Activated gamma-delta T cell treated with Interleukin-2 at 50 U/mL for 16 hours (primary cell): ENCODE results near the gene ZNF175.

Source experiments
- DNase-seq: peaks from one replicate; pipeline ENCODE4 v3.0.0-alpha.2; 2020

ZNF175 gene

DNA sequence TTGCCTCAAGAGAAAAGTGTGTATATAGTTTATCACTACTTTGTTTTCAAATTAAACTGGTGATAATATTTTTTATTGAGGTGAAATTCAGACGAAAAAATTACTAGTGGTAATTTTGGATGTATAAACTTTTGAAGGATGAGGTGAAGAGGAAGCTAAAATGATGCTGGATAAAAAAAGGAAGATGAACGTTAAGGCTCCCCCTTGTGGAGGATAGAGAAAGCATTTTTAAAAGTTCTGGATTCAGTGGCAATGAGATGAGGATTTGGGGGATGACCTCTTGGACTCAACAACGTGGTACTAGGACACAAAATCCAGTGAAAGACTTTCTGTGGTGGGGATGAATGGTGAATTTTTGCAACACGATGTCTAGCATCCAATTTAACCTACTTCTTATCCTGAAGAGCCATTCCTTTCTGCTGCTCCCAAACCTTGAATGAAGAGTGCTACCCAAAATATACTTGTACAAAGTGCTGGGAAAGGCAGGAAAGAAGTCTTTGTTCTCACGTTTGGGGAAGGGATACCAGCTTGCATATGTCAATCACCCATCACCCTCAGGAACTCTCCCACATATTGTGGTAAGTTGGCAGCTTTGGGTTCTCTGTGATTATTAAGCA lies 66.4 kb downstream of the ZNF175 start:
- no peak for DNase-seq

DNA sequence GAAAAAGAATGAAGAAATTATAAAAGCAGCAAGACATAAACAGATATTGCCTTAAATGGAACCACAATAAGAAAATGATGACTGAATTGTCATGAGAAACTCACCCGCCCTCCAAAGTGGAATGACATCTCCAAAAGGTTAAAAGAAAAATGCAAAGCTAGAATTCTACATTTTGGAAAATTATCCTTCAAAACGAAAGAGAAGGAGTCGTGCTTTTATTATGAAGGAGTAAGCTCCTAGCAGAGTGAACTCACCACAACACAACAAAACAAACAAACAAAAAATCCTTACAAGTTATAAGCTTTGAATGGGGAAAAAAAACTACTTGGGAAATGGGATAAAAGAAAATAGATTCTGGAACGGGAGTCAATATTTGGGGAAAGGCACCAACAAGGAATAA lies 68.8 kb downstream of the ZNF175 start:
- no peak for DNase-seq

DNA sequence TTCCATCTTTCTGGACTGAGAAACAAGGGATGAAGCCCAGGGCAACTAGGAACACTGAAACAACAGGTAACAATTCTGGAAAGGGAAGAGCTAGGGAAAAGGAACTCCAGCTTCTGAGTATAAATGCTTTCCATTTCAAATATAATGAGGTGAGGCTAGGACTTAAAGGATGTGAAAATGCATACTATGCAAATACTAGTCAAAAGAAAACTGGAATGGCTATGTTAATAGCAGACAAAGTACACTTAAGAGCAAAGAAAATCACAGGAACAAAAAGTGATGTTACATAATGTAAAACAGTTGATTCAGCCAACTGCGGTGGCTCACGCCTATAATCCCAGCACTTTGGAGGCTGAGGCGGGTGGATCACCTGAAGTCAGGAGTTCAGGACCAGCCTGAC lies 69.3 kb downstream of the ZNF175 start:
- DNase-seq, result no peak

DNA sequence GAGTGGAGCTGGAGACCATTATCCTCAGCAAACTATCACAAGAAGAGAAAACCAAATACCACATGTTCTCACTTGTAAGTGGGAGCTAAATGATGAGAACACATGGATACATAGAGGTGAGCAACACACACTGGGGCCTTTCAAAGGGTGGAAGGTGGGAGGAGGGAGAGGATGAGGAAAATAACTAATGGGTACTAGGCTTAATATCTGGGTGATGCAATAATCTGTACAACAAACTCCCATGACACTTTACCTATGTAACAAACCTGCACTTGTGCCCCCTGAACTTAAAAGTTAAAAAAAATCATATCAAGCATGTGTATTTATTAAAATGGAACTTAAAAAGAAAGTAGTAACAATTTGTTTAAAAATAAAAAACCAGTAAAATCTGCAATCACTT lies 70.6 kb downstream of the ZNF175 start:
- no peak for DNase-seq
